ENCODE measurements around the gene SCLY.

DNA sequence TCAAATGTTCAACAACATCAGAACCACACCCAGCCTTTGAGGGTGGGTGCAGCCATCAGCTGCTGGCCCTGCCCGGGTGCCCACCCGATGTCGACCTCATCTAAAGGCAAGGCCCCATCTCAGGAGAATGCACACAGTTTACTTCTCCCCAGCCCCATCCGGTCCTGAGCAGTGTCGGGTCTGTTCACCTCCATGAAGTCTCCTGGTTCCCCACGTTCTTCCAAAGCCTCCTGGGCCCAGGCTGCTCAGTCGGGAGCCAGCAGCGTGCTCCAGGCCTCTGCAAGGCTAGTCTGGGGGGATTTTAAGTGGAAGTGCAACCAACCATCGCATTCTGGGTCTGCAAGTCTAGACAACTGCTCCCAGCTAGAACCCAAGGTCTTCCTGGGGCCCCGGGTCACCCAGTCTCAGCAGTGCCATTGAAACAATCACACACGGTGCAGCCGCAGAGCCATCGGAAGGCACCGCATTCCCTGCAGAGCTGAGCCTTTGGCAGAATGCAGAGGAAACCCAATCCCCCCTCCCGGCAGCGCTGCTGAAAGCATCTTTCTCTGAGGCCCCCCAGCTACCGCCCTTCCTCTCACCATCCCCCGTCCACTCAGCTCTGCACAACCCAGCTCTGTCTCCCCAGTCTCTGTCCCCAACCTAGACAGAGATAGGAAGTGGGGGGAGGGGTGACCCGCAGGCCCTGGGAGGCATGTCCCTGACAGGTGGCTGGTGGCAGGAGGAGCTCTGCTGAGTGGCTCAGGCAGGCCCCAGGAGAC, 47.8 kb downstream of the SCLY start:
- TF ChIP-seq GATA2 (IDR thresholded peaks at IDR 0.05; ENCODE audit: low read depth, low read length) (no peak), GATA3 (IDR thresholded peaks at IDR 0.05; ENCODE audit: low read depth, low read length) (no peak)

Data from SH-SY5Y (cell line).